G401.6 (cell line): ENCODE results near the gene RAI1.
A peak's percentile ranks its signal among the peaks of the same experiment; 100 is the strongest.

Source experiments
- FAIRE-seq: peaks from 2 replicates; lab custom pipeline; 2012; peaks lifted over from hg19 to GRCh38; lab: Jason Lieb, UNC

The RAI1 gene

DNA sequence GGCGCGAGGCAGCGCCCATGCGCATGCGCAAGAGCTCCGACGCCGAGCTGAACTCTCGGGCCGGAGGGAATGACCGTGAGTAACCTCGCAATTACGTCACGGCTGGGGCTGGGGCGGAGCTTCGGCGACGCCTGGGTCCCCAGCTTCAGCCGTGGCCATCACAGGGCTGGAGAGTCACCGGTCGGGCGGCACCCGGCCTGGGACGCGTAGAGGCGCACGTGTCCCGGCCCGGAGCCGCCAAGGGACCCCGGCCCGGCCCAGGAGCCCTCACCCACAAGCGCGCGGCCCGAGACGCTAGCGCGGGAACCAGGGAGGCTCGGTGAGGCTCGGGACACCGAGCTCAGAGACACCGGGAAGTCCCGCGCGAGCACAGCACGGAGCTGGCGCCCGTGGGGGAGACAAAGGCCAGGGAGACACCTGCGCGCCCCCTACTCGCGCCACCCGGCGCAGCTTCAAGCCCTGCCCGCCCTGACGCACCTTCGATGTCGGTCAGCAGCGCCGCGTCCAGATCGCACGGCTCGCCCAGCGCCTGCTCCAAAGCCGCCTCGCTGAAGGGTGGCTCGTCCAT is 155.1 kb downstream of the RAI1 start:
- FAIRE-seq: peak; percentile 79

DNA sequence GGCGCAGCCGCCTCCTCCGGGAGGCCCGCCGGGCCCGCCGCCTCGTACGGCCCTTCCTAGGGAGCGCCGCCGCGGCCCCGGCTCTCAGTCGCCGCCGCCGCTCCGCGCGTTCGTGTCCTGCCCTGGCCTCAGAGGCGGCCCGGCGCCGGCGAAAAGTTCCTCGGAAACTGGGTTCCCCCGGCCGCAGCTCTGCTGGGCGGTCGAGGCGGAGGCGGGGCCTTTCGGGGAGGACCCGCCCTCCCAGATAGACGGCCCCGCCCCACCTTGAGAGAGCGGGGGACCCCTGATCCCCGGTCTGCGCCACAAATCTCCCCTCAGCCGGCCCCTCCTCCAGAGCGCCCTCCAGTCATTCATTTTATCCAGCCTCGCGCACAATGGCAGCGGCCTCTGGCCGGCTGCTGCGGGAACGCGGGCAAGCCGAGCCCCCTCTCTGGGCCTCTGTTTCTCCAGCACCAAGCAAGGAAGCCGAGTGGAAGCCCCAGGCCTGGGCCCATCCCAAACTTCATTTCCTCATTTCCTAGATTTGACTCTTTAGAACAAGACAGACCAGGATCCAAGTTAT is 155.6 kb downstream of the RAI1 start, which contains the start of gene SREBF1:
Gene SREBF1 (minus strand): TSS at position 169 of the 562 bp plus-strand sequence. CDS start 169 bp downstream, outside the sequence.
- FAIRE-seq: peak; percentile 41

DNA sequence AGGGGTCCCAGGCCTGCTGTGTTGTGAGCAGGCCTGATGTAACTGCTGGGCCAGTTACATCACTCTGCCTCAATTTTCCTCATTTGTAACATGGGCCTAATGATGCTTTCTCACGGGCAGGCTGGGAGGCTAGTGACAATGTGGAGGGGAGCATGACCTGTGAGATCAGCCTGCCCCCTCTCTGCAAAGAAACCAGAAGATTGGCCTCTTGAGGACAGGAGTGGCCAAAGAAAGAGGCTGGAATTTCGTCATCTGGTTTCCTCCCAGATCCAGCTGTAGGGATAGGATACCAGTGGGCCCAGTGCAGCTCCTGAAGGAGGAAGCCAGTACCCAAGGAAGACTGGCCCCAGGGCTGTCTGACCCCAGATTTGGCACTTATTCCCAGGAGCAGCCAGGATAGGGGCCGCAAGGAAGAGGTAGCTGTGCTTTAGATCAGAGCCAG is 156.1 kb downstream of the RAI1 start:
- peak; percentile 31 for FAIRE-seq

DNA sequence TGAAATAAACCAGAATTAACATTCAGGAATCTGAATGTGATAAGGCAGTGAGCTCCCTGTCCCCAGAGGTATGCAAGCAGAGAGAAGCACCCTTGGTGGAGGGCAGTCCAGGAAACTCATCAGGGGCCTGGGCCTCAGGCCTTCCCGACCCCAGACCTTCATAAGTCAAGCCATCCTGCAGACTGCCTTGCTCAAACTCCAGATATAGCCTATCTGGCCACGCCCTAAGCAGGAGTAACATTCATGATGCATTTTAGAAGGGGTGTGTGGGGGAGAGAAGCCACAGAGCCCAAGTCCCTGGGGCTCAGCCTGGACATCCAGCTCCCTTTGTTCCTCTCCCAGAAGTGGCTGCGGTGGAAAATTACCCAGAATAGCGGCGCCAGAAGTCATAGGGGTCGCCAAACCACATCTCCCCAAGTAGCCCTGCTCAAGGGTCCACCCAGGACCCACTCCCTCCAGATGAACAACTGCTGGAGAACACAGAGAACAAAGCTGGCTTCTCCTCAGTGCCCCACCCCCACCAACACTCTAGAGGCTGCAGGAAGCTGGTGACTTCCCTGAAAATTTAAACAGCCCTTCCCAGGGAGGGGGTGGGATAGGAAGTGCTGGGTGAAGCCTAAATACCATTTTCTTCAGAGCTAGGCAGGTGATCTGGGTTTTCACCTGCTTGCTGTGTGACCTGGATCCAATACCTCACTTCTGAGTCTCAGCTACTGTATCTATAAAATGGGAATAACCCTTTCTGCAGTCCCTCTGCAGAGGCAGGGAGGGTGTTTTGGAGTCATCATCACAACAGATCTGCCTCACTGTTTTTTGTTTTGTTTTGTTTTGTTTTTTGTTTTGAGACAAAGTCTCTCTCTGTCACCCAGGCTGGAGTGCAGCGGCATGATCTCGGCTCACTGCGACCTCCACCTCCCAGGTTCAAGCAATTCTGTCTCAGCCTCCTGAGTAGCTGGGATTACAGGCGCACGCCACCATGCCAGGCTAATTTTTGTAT is 157.0 kb downstream of the RAI1 start:
- FAIRE-seq: peak; percentile 13

DNA sequence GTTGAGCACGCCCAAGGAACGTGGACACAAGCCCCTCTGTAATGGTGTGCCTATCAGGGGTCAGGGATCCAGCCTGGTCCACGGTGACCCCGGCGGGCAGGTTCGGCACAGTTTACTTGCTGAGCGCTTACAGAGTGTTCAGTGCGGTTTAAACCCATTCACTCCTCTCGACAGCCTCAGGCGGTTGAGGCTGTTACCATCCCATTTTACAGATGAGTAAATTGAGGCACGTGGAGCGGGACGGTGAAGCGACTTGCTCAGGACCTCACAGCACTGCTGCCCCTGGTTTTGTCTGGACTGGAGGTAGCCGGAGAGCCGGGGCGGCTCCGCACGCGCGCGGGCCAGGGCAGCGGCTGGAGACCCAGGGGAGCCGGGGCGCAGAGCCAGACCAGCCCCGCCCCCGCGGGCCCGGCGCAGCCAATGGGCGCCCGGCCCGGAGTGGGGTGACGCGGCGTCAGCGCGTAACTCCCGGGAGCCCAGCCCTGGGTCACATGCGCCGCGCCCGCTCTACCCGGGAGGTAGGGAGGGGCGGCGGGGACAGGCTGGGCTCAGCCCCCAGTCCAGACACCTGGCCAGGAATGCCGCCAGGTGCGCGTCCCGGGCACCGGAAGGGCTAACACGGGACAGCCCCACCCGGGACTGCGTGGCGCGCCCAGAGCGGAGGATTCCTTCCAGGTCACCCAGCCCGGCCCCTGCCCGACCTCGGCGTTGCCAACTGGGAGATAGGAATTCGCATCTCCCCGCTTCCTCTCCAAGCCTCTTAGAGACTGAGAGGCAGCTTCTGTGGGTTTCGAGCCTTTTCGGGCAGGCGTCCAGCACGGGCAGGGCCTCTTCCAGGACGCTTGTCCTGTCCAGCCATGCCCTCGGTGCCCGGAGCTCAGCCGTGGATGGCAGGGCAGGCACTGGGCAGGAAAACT is 158.8 kb downstream of the RAI1 start:
- no peak for FAIRE-seq

DNA sequence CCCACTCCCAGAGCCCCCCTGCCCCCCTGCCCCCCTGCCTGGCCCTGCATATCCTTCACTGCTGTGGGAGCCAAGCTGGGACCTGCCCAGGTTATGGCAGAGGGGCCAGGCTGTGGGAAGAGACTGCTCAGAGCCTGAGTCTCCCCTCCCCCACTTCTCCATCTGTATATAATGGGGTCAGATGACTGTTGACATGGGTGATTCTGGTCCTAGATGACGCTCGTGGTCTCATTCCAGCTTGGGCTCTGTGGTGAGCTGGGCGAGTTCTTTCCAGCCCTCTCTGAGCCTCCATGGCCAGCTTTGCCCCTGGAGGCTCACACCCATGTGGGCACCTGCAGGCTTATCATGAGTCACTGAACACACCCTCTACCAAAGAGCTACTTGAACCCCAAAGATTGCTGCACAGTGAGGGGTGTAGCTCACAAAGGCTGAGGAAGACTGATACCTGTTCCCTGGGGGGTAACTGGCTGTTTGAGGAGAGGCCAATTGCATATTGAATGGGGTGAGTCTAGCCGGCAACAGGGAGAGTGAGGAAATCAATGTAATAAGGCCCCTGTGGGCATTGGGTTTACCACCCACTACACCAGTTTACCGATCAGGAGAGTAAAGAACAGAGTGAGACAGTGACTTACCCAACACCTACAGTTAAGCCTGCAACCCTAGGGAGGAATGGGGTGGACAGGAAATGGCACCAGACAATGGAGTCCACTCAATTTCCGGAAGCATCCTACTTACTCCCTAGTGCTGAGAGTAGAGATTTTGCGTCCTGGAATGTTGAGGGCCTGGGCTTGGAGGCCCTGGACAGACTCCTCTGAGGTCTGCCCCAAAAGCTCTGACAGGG is 159.7 kb downstream of the RAI1 start:
- no peak for FAIRE-seq

DNA sequence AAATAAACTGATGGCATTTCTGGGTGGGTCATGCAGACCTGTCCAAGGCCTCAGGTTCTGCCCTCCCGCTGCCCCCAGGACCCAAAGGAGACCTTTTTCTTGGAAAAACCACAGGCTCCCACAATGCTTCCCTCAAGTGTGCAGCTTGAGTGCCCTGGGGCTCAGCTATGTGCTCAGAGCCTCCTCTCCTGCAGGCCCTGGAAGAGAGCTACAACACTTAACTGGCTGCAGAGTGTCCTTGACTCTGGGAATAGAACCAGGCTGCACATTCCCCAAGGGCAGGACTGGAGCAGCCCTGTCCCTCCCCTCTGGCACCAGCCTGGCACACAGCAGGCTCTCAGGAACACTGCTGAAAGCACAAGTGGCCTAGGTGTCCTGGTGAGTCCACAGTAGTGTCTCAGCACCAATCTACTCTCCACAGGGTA is 160.4 kb downstream of the RAI1 start:
- no peak for FAIRE-seq

DNA sequence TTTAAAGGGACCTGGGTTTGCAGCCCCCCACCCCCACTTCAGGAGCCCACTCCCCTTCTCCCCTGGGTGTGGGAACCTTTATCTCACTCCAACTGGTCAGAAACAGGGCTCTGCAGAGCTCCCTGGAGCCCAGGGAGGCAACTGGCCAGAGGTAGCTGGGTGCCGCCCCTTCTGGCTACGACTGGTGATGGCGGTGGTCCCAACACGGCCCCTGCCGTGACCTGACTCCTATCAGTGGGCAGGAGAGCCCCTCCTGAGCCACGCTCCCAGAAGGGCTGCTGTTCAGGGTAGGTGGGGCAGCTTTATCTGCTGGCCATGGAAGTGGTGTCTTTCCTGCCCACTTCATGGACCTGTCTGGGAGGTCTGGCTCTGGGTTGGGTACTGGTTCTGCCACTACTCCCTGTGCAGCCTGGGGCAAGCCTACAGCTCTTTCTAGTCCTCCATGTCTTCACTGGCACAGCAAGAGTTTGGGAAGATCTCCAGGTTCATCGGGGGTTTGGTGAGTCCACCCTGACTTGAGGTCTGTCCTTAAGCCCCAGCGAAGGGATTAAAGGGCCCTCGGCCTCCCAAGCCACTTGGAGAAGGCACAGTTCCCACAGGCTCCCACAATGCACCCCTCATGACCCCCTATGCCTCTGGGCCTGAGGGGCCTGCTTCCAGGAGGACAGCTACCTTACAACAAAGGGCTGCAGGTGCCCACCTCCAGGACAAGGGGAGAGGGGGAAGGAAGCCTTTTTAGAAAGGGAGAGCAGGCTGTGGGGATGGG is 161.0 kb downstream of the RAI1 start:
- no peak for FAIRE-seq

DNA sequence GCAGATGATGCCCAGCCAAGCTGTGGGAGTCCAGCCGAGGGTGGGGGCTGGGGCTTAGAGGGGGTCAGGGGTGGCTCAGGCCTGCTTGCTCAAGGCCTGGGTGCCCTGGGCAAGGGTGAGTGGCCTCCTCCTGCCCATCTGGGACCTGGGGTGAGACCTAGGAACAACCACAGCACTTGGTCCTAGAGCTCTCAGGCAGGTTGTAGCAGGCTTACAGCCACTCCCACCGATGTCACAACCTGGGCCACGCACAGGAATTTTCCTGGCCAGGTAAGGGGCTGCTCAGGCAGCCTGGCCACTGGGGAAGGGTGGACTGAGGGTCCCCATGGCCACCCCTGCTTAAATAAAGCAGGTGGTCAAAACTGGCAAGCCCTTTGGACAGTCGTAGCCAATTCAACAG is 161.8 kb downstream of the RAI1 start:
- no peak for FAIRE-seq

DNA sequence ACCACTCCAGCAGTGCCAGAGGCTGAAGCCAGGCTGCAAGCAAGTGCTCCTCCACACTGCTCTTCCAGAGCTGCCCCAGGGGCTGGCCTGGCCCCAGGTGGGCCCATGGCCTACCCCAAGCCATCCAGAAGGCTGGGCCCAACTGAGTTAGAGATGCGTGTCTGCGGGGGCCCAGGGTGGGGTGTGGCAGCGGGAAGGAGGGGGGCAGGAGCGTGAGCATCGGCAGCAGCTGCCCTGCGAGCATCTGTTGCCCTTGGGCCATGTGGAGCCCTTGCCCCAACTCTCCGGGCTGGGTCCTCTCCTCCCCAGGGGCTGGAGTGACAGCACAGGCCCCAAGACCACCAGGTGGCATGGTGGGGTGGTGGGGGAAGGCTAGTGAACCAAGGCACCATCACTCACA is 162.8 kb downstream of the RAI1 start:
- FAIRE-seq: no peak

DNA sequence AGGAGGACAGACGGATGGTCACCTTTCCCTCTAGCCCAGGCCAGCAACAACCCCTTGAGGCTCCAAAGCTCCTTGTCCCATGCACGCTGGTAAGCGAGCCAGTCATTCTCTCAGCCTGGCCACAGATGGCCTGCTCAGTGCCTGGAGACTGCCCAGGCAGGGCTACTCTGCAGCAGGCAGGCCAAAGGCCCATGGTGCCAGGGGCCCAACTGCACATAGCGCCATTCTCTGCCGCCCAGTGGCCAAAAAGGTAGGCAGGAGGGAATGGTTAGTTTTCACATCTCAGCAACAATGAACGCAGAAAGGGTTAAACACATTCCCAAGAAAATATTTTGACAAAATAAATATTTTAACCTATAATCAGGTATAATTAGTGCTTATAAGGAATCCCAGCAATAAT is 163.2 kb downstream of the RAI1 start:
- FAIRE-seq: peak; percentile 36

DNA sequence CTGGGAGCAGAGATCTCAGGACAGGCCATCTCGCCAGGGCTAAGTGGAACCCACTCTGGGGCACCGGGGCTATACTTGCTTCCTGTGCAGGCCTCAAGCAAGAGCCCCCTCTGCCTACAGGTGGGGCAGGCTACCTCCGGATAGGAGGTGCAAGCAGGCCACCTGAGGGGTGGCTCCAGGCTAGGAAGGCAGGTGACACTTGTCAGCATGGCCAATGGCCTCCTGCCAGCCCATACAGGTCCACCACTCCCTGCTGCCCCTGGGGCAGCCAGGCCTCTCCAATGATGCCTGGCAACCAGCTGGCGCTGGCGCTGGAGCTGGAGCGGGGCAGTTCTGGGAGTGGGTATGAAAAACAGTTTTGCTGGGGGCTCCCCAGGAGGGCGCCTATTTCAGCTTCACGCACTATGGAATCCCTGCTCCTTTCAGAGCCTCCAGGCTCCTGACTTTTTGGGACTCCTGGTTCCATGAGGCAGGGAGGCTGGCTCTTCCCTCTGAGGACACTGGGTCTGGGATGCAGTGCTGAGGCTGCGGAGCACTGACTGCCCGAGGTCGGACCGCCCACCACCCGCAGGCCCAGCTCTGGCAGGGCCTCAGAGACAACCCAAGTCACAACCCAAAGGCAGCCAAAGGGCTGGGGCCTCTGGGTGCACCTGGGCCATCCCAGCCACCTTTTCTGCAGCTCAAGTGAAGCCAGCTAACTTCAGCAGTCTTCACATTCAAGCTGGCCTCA is 164.0 kb downstream of the RAI1 start:
- FAIRE-seq: no peak

DNA sequence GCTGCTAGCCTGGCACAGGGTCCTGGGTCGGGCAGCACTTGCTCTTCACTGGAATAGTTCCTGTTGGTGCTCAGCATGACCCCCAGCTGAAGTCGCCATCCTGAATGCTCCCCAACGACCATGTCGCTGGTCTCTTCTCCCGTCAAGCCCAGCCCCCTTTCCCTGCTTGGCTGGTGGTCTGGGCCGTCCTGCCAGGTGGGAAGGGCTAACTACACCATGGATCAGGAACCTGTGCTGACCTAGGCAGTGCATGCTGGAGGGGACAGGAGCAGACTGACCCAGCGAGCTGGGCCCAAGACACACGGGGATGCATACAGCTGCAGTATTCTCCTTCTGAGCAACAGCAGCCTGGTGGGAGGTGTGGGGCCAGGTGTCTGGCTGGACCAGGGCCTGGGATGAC is 164.7 kb downstream of the RAI1 start:
- FAIRE-seq: no peak

DNA sequence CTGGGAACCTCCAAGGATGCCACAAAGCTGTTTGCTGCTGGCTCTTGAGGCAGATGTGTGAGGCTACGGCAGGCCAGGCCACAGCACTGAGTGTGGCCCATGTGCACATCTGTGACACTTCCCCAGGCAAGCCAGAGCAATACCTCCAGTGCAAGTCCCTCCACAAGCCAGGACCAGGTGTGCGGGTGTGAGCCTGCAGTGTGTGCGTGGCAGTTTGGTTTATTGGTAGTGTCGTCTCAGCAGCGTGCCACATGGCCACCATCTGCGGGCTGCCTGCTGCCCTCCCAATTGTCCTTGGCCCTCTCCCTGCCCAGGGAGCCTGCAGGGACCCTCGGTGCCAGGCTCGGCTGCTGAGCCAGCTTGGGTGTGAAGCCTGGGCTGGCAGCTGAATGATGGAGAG is 165.4 kb downstream of the RAI1 start:
- FAIRE-seq: no peak

DNA sequence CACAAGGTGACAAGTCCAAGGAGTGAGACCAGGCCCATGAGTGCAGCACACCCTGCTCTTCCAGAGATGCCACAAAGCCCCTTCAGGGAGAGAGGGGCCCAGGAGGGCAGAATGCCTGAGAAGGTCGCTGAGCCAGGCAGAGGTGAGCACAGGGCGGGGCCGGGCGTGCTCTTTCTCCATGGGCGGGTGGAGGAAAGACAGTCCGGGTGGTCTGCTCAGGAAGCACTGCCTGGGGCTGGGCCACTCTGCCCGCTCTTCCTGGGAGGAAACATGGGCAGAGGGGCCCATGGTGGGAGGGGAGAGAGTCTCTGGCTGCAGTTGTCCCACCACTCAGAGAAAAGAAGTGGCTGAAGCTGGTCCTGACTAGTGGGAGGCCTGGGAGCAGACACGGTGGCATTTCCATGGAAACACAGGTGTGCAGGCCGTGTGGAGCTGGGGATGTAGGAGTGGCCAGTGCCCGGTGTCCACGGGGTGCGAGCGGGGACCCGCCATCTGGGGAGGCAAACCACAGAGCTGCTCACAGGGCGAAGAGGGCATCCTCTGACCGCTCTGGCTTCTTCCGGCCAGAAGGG is 165.9 kb downstream of the RAI1 start:
- no peak for FAIRE-seq

DNA sequence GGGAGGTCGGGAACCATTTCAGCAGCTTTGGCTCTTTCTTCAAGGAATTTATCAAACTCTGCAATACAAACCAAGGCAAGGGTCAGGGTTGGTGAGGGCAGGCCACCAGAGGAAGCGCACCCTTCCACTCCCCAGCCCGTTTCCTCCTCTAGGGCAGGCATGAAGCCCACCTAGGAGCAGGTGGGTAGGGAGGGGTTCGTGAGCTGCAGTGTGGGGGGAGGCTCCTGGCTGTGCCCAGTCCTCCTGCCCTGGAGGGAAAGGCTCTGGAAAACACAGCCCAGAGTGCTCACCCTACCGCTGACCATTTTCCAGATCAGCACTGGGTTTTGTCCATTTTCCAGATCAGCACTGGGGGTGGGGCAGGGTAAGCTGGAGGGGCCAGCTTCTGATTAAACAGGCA is 166.5 kb downstream of the RAI1 start:
- no peak for FAIRE-seq

DNA sequence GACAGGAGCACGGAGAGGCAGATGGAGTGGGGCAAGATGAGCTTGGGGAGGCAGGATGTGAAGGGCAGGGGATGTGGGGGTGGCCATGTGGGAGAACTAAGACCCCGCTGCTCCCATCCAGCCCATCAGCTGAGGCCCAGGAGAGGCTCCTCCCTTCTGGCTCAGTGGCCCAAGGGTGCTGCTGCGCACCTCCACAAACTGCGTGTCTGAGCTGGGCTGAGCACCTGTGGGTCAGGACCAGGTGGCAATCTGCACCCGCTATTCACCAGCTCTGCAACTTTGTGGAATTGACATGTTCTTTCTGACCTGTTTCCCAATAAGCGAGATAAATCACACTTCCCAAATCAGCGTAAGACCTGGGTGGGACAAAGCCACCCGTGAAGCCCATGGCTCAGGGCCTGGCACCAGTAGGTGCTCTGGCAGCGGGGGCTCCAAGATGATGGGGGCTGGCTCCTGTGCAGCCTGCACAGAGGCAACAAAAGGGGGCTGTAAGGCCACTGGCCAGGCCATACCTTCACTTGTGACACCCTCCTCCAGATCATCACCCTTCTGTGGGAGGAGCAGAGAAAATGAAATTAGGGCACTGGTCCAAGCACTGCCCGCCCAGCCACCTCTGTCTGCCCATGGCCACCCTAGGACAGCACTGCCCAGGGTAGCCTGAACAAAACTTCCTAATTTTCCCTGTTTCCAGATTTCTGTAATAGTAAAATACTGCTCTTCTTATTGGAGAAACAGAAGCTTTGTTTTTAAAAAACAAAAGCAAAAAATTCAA is 167.2 kb downstream of the RAI1 start:
- FAIRE-seq: no peak

DNA sequence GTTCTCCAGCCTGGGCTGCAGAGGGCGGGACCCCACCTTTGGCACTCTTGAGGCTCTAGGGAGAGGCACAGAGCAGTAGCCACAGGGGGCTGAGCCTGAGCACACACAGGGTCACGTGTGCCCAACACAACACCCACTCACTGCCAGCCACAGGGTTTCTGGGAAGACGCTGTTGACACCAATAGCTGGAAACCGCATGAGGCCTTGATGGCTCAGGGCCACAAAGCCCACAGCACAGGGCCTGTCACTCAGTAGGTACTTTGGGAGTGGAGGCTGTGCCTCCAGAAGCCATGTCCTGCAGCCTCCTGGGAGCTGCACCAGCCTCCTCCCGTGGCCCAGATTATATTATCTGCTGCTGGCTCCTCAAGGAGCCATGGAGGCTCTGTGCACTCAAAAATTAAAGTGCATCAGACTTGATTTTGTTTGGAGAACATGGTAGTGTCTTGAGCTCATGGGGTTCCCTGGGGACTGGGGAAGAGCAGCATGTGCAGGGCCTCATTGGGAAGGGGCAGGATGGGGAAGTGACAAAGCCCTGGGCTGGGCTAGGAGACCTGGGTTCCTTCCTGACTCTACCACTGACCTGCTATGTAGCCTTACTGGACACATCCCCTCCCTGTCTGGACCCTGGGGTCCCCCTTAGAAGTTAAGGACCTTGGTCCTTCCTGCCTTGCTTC is 168.0 kb downstream of the RAI1 start:
- FAIRE-seq: no peak
